Smooth muscle cell (in vitro differentiated cells): ENCODE measurements around the gene ZFAND3. TPM values are rescaled to one million over a fixed set of nuclear protein-coding genes. Genes with fewer than 3 reads are reported as not detected.
A peak's percentile ranks its signal among the peaks of the same experiment; 100 is the strongest.

Experiments
- DNase-seq: peaks from one replicate; lab custom pipeline; 2025; ENCODE audit not compliant: unreplicated experiment; lab: John Stamatoyannopoulos, UW
- H2AFZ ChIP-seq: fragments of 200-600 bp; sonication (generic); 2 replicates; pipeline ENCODE4 v1.6.0; 2016; ENCODE audit warnings: antibody characterized with exemption, low read depth, mild to moderate bottlenecking
- H3F3A ChIP-seq: fragments of 200-600 bp; sonication (generic); 2 replicates; pipeline ENCODE4 v1.6.0; 2017; ENCODE audit warnings: antibody characterized with exemption, low read depth
- H3K27ac ChIP-seq: fragments of 200-600 bp; sonication (generic); 2 replicates; pipeline ENCODE4 v1.5.1; 2016; ENCODE audit warnings: low read depth, mild to moderate bottlenecking
- H3K27me3 ChIP-seq: fragments of 200-600 bp; sonication (generic); 2 replicates; pipeline ENCODE4 v1.6.1; 2016; ENCODE audit warnings: low read depth, mild to moderate bottlenecking
- H3K36me3 ChIP-seq: fragments of 200-600 bp; sonication (generic); 2 replicates; pipeline ENCODE4 v1.5.1; 2016; ENCODE audit warnings: low read depth
- H3K4me1 ChIP-seq: fragments of 200-600 bp; sonication (generic); 2 replicates; pipeline ENCODE4 v1.5.1; 2016; ENCODE audit warnings: low read depth
- H3K4me2 ChIP-seq: fragments of 200-600 bp; sonication (generic); 2 replicates; pipeline ENCODE4 v1.6.0; 2016; ENCODE audit warnings: mild to moderate bottlenecking
- H3K4me3 ChIP-seq: fragments of 200-600 bp; sonication (generic); 2 replicates; pipeline ENCODE4 v1.5.1; 2016; ENCODE audit warnings: mild to moderate bottlenecking
- H3K79me2 ChIP-seq: fragments of 200-600 bp; sonication (generic); 2 replicates; pipeline ENCODE4 v1.6.0; 2016; ENCODE audit warnings: low read depth, mild to moderate bottlenecking
- H3K9ac ChIP-seq: fragments of 200-600 bp; sonication (generic); 2 replicates; pipeline ENCODE4 v1.6.0; 2016; ENCODE audit warnings: low read depth
- H3K9me3 ChIP-seq: fragments of 200-600 bp; sonication (generic); replicated peaks from 2 replicates; pipeline ENCODE4 v1.5.1; 2016; ENCODE audit warnings: low read depth
- H4K20me1 ChIP-seq: fragments of 200-600 bp; sonication (generic); 2 replicates; pipeline ENCODE4 v1.6.0; 2016; ENCODE audit warnings: low read depth
- WGBS: methylation state at CpG from one replicate; pipeline ENCODE4 v1.1.7; 2016; ENCODE audit warnings: low lambda C conversion rate; 5-methylcytosine and 5-hydroxymethylcytosine counted together
- polyA plus RNA-seq: library from polyadenylated mRNA; unstranded; fragments of >200 nt; fragmentation: Nextera tagmentation; extraction: Ambion mirVana; gene quantifications from 2 replicates; pipeline ENCODE4 v1.2.1, GENCODE V29; 2016
- total RNA-seq: library from RNA; depleted of rRNA; stranded (reverse); fragments of >200 nt; gene quantifications from 2 replicates; pipeline ENCODE4 v1.2.3, GENCODE V29; 2014
- TF ChIP-seq, protein P1 (sequence below): fragments of 200-600 bp; sonication (generic); IDR thresholded peaks from 2 replicates; pipeline ENCODE4 v1.5.1; 2017; ENCODE audit warnings: borderline replicate concordance, mild to moderate bottlenecking, antibody characterized with exemption; ENCODE audit not compliant: insufficient read depth, poor library complexity, severe bottlenecking

The ZFAND3 gene, protein sequence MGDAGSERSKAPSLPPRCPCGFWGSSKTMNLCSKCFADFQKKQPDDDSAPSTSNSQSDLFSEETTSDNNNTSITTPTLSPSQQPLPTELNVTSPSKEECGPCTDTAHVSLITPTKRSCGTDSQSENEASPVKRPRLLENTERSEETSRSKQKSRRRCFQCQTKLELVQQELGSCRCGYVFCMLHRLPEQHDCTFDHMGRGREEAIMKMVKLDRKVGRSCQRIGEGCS
- 27.6 and 33.3 TPM in 2 replicates for total RNA-seq
- 40.5 and 52.3 TPM in 2 replicates for polyA plus RNA-seq

DNA sequence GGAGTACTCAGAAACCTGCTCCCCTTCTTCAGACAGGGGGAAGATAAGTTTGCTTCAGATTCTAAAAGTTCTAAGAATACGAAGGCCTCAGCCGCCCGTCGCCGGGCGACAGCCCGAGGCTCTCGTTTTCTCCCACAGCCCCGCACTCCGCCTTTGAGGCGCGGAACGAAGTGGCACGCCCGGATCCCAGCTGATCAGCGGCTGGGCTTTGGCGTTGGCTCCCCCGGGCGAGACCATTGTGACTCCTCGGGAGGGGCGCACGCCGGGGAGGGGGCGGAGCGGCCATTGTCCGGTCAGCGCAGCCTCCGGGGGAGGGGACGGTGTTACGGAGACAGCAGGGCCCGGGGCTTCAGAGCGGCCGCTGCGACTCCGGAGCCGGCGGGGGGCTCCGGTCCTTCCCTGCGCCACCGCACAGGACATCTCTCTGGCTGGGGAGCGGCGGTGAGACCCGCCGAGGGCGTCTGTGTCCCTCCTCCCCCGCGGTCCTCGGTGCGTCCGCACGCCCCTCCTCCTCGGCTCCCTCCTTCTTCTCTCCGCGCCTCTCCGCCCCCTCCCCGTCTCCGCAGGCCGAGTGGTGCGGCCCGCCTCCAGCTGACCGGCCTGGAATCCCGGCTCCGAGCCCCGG lies at the start of gene ZFAND3:
Gene ZFAND3 (plus strand): TSS at position 551 of the 625 bp plus-strand sequence. CDS start 219 bp downstream, outside the sequence.
- peak within 1 kb of the TSS; percentile 98 for H3K9ac ChIP-seq
- peak; percentile 99 for DNase-seq
- peak within 1 kb of the TSS; percentile 95 for H3K4me3 ChIP-seq
- no peaks in the 10 kb centered on the region for H3K9me3 ChIP-seq
- H3K4me2 ChIP-seq, result peak within 1 kb of the TSS; percentile 100
- peak within 1 kb of the TSS; percentile 98 for H3K27ac ChIP-seq
- peak within 1 kb of the TSS; percentile 75 for H2AFZ ChIP-seq
- peaks cover 45% of the 10 kb centered on the region for H3K79me2 ChIP-seq
- peaks cover 45% of the 10 kb centered on the region for H3K4me1 ChIP-seq
- TF ChIP-seq, protein P1, sequence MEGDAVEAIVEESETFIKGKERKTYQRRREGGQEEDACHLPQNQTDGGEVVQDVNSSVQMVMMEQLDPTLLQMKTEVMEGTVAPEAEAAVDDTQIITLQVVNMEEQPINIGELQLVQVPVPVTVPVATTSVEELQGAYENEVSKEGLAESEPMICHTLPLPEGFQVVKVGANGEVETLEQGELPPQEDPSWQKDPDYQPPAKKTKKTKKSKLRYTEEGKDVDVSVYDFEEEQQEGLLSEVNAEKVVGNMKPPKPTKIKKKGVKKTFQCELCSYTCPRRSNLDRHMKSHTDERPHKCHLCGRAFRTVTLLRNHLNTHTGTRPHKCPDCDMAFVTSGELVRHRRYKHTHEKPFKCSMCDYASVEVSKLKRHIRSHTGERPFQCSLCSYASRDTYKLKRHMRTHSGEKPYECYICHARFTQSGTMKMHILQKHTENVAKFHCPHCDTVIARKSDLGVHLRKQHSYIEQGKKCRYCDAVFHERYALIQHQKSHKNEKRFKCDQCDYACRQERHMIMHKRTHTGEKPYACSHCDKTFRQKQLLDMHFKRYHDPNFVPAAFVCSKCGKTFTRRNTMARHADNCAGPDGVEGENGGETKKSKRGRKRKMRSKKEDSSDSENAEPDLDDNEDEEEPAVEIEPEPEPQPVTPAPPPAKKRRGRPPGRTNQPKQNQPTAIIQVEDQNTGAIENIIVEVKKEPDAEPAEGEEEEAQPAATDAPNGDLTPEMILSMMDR, result no peak
- no peaks in the 10 kb centered on the region for H3F3A ChIP-seq
- H3K36me3 ChIP-seq, result no peaks in the 10 kb centered on the region
- H4K20me1 ChIP-seq, result peaks cover 40% of the 10 kb centered on the region
- 2% methylated on average over 43 of the region's 64 CpGs for WGBS
- H3K27me3 ChIP-seq, result no peaks in the 10 kb centered on the region

DNA sequence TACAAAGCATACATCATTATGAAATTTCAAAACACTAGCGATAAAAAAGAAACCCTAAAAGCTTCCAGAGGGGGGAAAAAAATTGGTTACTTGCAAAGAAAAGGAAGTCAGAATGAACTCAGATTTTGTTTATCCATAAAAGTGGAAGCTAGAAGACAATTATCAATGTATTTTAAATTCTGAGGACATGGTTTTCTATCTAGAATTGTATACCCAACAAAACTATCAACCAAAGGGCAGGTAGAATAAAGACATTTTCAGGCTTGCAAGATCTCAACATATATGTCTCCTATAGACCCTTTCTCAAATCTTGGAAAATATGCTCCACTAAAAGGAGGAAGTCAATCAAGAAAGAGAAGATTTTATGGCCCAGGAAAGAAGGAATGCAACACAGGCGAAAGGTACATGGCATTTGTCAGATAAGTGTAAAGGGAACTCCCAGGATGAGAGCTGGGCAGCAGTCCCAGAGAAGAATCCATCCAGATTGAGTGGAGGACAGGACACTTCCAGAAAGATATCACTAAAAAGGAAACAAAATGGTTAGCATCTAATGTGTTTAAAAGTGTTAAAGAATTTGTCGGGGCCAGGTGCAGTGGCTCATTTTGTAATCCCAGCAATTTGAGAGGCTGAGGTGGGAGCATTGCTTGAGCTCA lies 45.4 kb upstream of the ZFAND3 start:
- H3K27me3 ChIP-seq, result peaks cover 7% of the 10 kb centered on the region
- H3K4me3 ChIP-seq, result no peak overlapping the region
- 92% methylated on average over 3 of the region's 3 CpGs for WGBS
- H3K27ac ChIP-seq, result no peak overlapping the region
- no peak overlapping the region for H3K9ac ChIP-seq
- H3K79me2 ChIP-seq, result no peaks in the 10 kb centered on the region
- H3F3A ChIP-seq, result no peaks in the 10 kb centered on the region
- no peaks in the 10 kb centered on the region for H3K4me1 ChIP-seq
- H2AFZ ChIP-seq, result no peak overlapping the region
- no peaks in the 10 kb centered on the region for H3K9me3 ChIP-seq
- H4K20me1 ChIP-seq, result no peaks in the 10 kb centered on the region
- no peaks in the 10 kb centered on the region for H3K36me3 ChIP-seq
- DNase-seq, result no peak
- no peak overlapping the region for H3K4me2 ChIP-seq
- TF ChIP-seq, protein P1, result no peak

- WGBS, result 81% methylated on average over 9 of the region's 9 CpGs
- TF ChIP-seq, protein P1, result no peak
- Histone ChIP-seq H3K4me3 (no peak overlapping the region), H3F3A (no peaks in the 10 kb centered on the region), H3K27me3 (peaks cover 7% of the 10 kb centered on the region), H2AFZ (no peak overlapping the region), H3K36me3 (no peaks in the 10 kb centered on the region), H3K4me1 (no peaks in the 10 kb centered on the region), H4K20me1 (no peaks in the 10 kb centered on the region), H3K9me3 (no peaks in the 10 kb centered on the region), H3K4me2 (no peak overlapping the region), H3K27ac (no peak overlapping the region), H3K79me2 (no peaks in the 10 kb centered on the region), H3K9ac (no peak overlapping the region)
- no peak for DNase-seq
Measured at GRCh38 chr6:37776566-37776965, 43.0 kb upstream of the ZFAND3 start.
